NCI-H460 (cell line): ENCODE data around the gene ANO6. TPM values are rescaled to one million over a fixed set of nuclear protein-coding genes. Genes with fewer than 3 reads are reported as not detected.
A peak's percentile ranks its signal among the peaks of the same experiment; 100 is the strongest.
"Not testable (repeated sequence)": the region's sequence is repeated elsewhere in the genome, so short reads cannot be mapped to it uniquely, and the experiment has no call there.

ENCODE experiments used
- DNase-seq: peaks from one replicate; pipeline ENCODE4 v3.0.0-alpha.2; 2016; ENCODE audit warnings: low read depth; ENCODE audit errors: extremely low read depth
- total RNA-seq: library from RNA; depleted of rRNA; stranded (reverse); fragments of >200 nt; shearing (Covaris generic); gene quantifications from 2 replicates; pipeline ENCODE4 v1.2.3, GENCODE V29; 2014

ANO6 gene
- total RNA-seq, 1 experiment from 2014 or later: 66.8 TPM

- no peak for DNase-seq
These were observed 163.4 kb downstream of the ANO6 start for GRCh38 chr12:45379261-45379660.

- DNase-seq: no peak
These were observed 165.5 kb downstream of the ANO6 start for GRCh38 chr12:45381351-45381750.

GRCh38 chr12:45388545-45388944 lies 172.7 kb downstream of the ANO6 start:
- DNase-seq: peak; percentile 47

- DNase-seq: no peak
These were observed 173.5 kb downstream of the ANO6 start for GRCh38 chr12:45389426-45389825.

GRCh38 chr12:45397499-45397898 lies 181.6 kb downstream of the ANO6 start:
- DNase-seq: not testable (repeated sequence)

- no peak for DNase-seq
These were observed 182.7 kb downstream of the ANO6 start for GRCh38 chr12:45398552-45398951.

GRCh38 chr12:45400991-45401390 lies 185.1 kb downstream of the ANO6 start:
- no peak for DNase-seq

GRCh38 chr12:45402288-45402687 lies 186.4 kb downstream of the ANO6 start:
- no peak for DNase-seq

GRCh38 chr12:45406988-45407850 lies 191.3 kb downstream of the ANO6 start:
- no peak for DNase-seq

- DNase-seq: no peak
These were observed 192.3 kb downstream of the ANO6 start for GRCh38 chr12:45407981-45408728.

GRCh38 chr12:45408729-45409114 lies 192.8 kb downstream of the ANO6 start:
- DNase-seq: no peak

GRCh38 chr12:45409966-45410365 lies 194.1 kb downstream of the ANO6 start:
- DNase-seq: no peak

- no peak for DNase-seq
These were observed 195.7 kb downstream of the ANO6 start for GRCh38 chr12:45411626-45412025.

GRCh38 chr12:45415393-45415817 lies 199.5 kb downstream of the ANO6 start:
- peak; percentile 93 for DNase-seq

GRCh38 chr12:45416126-45416525 lies 200.2 kb downstream of the ANO6 start:
- DNase-seq: no peak

GRCh38 chr12:45418520-45418919 lies 202.6 kb downstream of the ANO6 start:
- no peak for DNase-seq

GRCh38 chr12:45419317-45419814 lies 203.5 kb downstream of the ANO6 start:
- no peak for DNase-seq

- no peak for DNase-seq
These were observed 205.8 kb downstream of the ANO6 start for GRCh38 chr12:45421736-45422135.

- no peak for DNase-seq
These were observed 208.0 kb downstream of the ANO6 start for GRCh38 chr12:45423931-45424330.

GRCh38 chr12:45425426-45425825 lies 209.5 kb downstream of the ANO6 start:
- DNase-seq: no peak

- no peak for DNase-seq
These were observed 210.4 kb downstream of the ANO6 start for GRCh38 chr12:45426294-45426693.

GRCh38 chr12:45427042-45427441 lies 211.1 kb downstream of the ANO6 start:
- no peak for DNase-seq
